HEK293T (cell line): ENCODE results near the gene SORBS1.

Source experiments
- BHLHE40 ChIP-seq: fragments of 450-650 bp; IDR thresholded peaks from 2 replicates; pipeline ENCODE4 v1.6.1; 2016; ENCODE audit warnings: mild to moderate bottlenecking, moderate library complexity, borderline replicate concordance
- HDGF ChIP-seq: fragments of 450-650 bp; IDR thresholded peaks from 2 replicates; pipeline ENCODE4 v1.6.1; 2017; ENCODE audit warnings: antibody characterized with exemption, borderline replicate concordance
- SP1 ChIP-seq: fragments of 450-650 bp; IDR thresholded peaks from 2 replicates; pipeline ENCODE4 v1.6.1; 2017

DNA sequence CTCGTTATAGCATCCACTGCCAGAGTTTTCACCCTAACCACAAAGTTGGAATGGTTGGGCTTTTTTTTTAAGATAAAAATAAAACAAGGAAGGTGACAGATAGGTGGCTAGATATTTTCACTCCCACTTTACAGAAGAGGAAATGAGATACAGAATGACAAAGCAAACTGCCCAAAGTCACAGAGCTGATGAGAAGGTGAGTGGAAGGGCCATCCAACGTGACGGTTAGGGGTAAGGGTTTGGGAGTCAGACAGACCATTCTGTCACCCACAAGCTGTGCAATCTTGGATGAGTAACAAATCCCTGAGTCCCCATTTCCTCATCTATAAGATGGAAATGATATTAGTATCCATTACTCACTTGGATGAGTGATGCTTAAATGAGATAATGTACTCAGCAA, 163.4 kb downstream of the SORBS1 start:
- TF ChIP-seq HDGF (no peak), SP1 (no peak), BHLHE40 (no peak)
